ENCODE measurements around the gene PLXND1.

Gene PLXND1

GRCh38 chr3:129583289-129583688 lies 23.2 kb downstream of the PLXND1 start:
- no peak for DNase-seq (ENCODE audit: low read depth in 2 of 2)

GRCh38 chr3:129582799-129583198 lies 23.7 kb downstream of the PLXND1 start:
- DNase-seq (ENCODE audit: low read depth in 2 of 2): no peak

GRCh38 chr3:129581623-129582022 lies 24.9 kb downstream of the PLXND1 start:
- no peak for DNase-seq (ENCODE audit: low read depth in 2 of 2)

- DNase-seq (ENCODE audit: low read depth in 2 of 2): no peak
Measured at GRCh38 chr3:129579991-129580390, 26.5 kb downstream of the PLXND1 start.

- DNase-seq (ENCODE audit: low read depth in 2 of 2): no peak
Measured at GRCh38 chr3:129577925-129578786, 28.3 kb downstream of the PLXND1 start.

- DNase-seq (ENCODE audit: low read depth in 2 of 2): no peak
Measured at GRCh38 chr3:129577366-129577765, 29.1 kb downstream of the PLXND1 start.

GRCh38 chr3:129576514-129577352 lies 29.7 kb downstream of the PLXND1 start:
- peak; percentile 46 to 58 for DNase-seq (ENCODE audit: low read depth in 2 of 2)

GRCh38 chr3:129575997-129576384 lies 30.5 kb downstream of the PLXND1 start:
- DNase-seq (ENCODE audit: low read depth in 2 of 2): no peak

- no peak for DNase-seq (ENCODE audit: low read depth in 2 of 2)
Measured at GRCh38 chr3:129575233-129575996, 31.1 kb downstream of the PLXND1 start.

- DNase-seq (ENCODE audit: low read depth in 2 of 2): no peak
Measured at GRCh38 chr3:129574206-129574605, 32.3 kb downstream of the PLXND1 start.

- DNase-seq (ENCODE audit: low read depth in 2 of 2): no peak
Measured at GRCh38 chr3:129573493-129573892, 33.0 kb downstream of the PLXND1 start.

GRCh38 chr3:129572603-129573002 lies 33.9 kb downstream of the PLXND1 start:
- DNase-seq (ENCODE audit: low read depth in 2 of 2): no peak

- DNase-seq (ENCODE audit: low read depth in 2 of 2): no peak
Measured at GRCh38 chr3:129571605-129572547, 34.6 kb downstream of the PLXND1 start.

- no peak for DNase-seq (ENCODE audit: low read depth in 2 of 2)
Measured at GRCh38 chr3:129569856-129570255, 36.6 kb downstream of the PLXND1 start.

GRCh38 chr3:129567939-129568338 lies 38.5 kb downstream of the PLXND1 start:
- no peak for DNase-seq (ENCODE audit: low read depth in 2 of 2)

- DNase-seq (ENCODE audit: low read depth in 2 of 2): no peak
Measured at GRCh38 chr3:129567176-129567705, 39.2 kb downstream of the PLXND1 start.

GRCh38 chr3:129565902-129566301 lies 40.6 kb downstream of the PLXND1 start:
- no peak for DNase-seq (ENCODE audit: low read depth in 2 of 2)

GRCh38 chr3:129564981-129565644 lies 41.4 kb downstream of the PLXND1 start:
- no peak for DNase-seq (ENCODE audit: low read depth in 2 of 2)

GRCh38 chr3:129563850-129564535 lies 42.5 kb downstream of the PLXND1 start:
- no peak for DNase-seq (ENCODE audit: low read depth in 2 of 2)

- DNase-seq (ENCODE audit: low read depth in 2 of 2): no peak
Measured at GRCh38 chr3:129563332-129563731, 43.1 kb downstream of the PLXND1 start.
